GM19467 (cell line): ENCODE data around the gene SMIM41.
A peak's percentile ranks its signal among the peaks of the same experiment; 100 is the strongest.

Experiments
- ATAC-seq: cut with Tn5 transposase; IDR thresholded peaks from one replicate; pipeline ENCODE4 v1.9.1; 2021; ENCODE audit warnings: mild to moderate bottlenecking, moderate library complexity; ENCODE audit not compliant: unreplicated experiment

The SMIM41 gene

DNA sequence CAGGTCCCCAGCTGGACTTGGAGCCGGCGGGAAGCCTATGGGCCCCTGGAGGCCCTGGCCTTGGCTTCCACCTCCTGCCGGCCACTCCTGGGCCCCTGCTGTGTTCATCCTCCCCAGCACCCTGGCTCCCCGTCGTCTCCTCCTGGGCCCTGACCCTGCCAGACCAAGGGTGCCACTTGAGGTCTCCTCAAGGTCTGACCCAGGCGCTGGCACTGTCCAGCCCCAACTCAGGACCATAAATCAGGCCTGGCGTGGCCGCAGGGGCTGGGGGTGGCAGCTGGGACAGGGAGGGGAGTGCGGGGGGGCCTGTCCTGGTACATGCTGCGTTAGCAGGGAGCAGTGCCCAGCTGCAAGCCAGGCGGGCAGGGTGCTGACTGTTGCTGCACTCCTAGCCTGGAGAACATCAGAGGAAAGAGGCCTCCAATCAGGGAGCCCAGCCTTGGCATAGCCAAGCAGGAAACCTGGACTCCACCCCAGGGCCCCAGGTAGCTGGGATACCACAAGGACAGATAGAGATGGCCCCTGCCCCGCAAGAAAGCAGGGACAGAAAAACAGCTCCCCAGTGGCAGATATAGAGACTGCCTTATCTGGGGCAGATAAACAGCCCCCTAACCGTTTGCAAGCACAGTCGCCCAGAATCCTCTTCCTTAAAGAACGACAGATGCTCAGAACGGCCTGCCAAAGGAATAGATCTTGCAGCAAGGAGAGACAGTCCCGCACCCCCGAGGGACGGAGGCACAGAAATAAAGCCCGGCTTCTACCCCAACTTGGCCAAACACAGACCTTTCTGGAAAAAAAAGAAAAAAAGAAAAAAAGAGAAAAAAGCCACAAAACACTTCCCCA lies 16.2 kb upstream of the SMIM41 start:
- no peak for ATAC-seq

DNA sequence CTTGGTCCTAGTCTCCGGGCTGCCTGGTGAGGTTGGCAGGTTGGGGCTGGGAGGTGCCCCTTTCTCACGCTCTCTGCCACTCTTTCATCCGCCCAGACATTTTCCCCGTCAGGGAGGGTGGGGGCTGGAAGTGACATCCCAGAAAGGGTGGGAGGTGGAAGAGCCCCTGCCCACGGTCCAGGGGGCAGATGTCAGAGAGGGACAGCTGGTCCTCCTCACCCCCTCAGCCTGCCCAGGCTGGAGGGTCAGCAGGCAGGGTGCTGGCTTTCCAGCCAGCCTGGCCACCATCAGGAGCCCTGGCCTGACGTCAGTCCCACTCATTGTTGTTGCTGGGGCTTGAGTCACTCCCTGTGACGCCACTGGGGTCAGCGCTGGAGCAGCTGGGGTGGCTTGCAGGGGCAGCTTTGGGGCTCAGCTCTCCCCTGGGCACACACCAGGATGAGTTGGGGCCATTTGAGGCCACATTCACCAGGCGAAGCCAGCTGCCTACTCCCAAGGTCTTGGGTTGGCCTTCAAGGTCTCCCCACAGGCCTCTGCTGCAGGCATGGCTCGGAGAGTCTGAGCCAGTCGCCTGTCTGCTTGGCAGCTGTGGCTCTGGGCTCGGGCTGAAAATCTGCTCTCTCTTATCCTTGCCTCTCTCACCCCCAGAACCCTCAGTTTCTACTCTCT lies 15.4 kb upstream of the SMIM41 start:
- no peak for ATAC-seq

DNA sequence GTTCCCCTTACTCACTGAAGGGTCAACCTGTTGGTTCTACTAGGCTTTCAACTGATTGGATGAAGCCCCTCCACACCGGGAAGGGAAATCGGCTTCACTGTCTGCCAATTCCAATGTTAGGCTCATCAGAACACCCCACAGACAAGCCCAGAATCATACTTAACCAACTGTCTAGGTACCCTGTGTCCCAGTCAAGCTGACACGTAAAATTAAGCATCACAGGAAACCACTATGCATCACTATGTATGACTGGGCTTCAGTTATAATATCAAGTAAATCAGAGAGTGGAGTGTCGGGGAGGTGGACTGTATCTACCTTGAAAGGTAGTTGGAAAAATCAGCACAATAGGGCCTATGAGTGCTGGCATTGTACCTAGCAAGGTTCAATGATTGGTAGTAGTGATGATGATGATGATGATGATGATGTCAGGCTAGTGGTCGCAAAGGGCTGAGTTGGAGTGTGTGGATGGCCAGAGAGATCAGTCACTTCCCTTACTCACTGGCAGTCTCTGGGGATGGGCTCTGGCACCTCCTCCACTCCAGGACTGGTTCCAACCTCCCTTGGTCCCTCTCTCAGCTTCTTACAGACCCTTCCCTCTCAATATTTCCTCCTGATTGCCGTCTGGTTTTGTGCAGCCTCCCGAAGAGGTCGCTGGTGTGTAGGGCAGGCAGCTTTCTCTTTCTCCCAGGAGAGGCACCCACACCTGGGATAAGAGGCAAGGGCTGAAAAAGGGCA lies 13.0 kb upstream of the SMIM41 start:
- no peak for ATAC-seq

DNA sequence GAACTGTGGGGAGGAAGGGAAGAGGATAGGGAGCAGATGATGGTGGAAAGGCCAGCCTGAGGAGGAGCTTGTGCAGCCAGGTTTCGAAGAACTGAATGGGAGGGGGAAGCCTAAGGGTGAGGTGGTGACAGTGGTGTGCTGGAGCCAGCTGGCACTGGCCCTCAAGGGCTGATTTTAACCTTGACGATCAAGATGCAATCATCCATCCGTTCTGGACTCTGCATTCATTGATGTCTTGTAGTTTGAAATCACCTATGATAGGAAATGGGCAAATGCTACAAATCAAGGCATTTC lies 12.5 kb upstream of the SMIM41 start:
- ATAC-seq = no peak

DNA sequence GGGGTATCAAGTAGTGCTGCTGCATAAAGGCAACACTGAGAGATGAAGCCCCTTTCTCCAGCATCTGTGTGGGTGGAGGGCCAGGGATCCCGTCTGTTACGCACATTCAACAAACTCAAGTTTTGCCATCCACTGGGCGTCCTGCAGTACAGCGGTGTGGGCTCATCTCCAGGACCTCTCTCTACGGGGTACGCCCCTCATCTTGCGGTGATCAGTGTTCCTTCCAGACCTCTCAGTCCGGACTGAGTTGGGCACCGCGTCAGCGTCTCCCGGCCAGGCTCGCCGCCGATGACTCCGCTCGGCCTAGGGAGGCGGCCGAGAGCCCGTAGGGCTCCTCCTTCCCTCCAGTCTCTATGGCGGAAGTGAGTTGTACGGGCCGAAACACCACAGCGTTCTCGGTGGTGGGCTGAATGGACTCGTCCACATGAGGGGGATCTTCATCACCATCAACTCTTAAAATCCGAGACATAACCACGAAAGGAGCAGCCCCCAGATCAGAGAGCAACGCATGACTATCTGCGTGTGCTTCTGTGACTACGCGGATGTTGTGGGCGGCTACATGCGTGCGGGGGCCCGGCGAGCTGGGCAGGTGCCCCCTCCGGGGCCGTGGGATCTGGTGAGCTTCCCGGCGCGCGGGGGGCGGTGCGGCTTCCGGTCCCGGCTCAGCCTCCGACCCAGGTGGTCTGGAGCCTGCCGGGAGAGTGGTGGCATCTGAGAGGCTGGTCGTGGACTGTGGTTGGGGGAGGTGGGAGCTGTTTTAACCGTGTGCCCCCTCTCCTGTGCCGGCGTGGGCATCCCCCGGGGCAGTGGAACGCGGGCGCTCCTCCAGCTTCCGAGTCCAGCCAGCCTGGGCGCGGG lies 9.9 kb upstream of the SMIM41 start, which contains the start of gene ATG101:
TSS of gene ATG101 (plus strand) at position 652 of the 858 bp plus-strand sequence. CDS start 3,673 bp downstream, outside the sequence.
- peak; percentile 94 for ATAC-seq

DNA sequence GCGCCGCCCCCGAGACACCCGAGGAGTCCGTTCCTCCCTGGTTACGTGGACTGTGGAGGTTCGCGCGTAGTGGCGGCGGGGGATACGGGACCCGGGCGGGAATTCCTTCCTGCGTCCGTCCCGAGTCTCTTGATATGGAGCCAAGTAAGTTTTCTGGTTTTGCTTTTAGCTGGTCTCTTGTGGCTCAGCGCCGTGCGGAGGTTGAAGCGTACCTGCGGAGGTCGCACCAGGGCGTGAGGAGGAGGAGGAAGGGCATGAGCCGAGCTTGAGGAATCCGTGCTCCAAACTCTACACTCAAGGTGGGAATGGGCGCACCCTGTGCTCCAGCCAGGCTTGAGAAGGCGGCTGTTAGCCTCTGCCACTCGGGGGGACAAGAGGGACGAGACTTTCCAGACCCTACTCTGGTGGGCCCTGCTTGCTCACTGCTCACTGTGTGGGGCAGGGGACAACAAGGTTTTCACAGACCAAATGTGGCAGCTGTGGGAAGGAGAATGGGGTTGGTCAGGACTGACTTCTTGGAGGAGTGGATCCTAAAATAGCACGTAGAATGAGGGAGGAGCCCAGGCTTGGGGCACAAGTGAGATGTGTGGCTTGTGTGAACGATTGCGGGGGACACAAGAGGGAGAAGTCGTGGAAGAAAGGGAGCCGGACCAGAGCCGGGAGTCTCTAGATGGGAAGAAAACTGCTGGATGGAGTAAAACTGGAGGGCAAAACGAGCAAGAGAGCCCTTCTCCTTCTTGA lies 9.1 kb upstream of the SMIM41 start:
- peak; percentile 3 for ATAC-seq

DNA sequence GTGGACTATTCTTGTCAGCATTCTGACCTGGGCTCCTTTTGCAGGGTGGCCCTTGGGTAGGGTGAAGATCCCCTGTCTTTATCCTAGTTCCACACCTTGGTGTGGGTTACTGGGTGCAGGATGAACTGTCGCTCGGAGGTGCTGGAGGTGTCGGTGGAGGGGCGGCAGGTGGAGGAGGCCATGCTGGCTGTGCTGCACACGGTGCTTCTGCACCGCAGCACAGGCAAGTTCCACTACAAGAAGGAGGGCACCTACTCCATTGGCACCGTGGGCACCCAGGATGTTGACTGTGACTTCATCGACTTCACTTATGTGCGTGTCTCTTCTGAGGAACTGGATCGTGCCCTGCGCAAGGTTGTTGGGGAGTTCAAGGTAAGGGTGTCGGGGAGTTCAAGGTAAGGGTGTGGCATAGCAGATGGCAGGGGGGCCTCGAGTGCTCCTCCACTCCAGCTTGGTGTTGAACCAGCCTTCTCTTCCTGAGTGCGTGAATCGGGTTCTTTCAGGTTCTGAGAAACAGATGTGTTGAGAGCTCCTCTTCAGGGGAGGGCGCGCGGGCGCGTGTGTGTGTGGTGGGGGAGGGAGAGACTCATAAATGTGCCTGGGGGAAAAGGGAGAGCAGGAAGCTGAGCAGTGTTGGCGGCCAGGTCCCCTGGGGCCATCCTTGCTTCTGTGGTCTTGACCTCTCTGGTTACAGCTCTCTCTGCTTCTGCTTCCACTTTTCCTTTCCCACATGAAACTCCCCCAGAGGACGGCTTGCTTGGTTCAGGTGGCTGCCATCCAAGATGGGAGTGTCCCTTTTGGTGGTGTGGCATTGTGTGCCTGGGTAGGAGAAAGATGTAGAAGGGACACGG lies 5.7 kb upstream of the SMIM41 start:
- ATAC-seq = no peak

DNA sequence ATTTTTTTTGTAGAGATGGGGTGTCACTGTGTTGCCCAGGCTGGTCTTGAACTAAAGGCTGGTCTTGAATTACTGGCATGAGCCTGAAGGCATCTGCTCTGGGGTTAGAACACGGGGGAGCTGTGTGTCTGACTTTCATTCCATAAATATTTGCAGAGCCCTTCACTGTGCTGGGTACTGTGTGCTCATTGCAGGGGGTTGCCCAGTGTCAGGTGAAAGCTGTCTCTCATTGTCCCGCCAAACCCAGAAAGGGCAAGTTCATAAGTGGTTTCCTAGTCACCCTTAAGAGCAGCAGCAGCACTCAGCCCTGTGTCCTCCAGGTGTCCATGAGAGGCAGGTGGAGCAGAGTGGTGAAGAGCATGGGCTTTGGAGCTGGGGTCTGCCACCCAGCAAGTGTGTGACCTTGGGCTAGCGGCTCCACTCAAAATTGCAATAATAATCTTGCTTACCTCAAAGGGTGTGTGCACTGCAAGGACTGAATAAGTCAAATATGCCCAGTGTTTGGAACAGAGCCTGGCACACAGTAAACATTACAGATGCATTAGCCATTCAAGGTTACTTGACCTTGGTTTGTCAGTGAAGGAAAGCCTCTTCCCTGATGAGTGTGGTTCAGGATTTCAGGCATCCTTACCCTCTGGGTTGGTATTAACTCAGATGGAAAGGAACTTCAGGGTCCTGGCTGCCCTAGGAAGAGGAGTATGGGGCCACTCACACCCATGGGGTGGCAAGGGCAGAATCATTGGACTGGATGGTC lies 4.4 kb upstream of the SMIM41 start:
- ATAC-seq = no peak

DNA sequence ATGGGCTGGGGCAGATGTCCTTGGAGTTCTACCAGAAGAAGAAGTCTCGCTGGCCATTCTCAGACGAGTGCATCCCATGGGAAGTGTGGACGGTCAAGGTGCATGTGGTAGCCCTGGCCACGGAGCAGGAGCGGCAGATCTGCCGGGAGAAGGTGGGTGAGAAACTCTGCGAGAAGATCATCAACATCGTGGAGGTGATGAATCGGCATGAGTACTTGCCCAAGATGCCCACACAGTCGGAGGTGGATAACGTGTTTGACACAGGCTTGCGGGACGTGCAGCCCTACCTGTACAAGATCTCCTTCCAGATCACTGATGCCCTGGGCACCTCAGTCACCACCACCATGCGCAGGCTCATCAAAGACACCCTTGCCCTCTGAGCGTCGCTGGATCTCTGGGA lies 2.7 kb upstream of the SMIM41 start:
- ATAC-seq = no peak

DNA sequence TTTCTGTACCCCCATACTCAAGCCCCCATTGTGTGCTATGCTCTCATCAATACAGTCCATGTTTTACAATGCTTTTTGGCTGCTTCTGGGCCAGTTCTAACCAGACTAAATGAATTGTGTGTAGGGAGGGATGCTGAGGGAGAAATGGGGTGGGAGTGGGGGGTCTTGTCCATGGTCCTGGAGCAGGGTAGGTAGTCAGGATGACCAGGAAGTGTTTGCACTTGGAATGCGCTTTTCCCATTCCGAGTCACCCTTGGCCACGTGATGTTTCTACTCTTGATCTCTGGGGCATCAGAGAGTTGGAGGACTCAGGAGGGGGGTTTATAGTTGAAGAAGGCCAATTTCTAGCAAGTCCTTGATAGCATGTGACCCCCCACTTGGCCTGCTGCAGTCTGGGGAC lies 1.2 kb upstream of the SMIM41 start:
- no peak for ATAC-seq

DNA sequence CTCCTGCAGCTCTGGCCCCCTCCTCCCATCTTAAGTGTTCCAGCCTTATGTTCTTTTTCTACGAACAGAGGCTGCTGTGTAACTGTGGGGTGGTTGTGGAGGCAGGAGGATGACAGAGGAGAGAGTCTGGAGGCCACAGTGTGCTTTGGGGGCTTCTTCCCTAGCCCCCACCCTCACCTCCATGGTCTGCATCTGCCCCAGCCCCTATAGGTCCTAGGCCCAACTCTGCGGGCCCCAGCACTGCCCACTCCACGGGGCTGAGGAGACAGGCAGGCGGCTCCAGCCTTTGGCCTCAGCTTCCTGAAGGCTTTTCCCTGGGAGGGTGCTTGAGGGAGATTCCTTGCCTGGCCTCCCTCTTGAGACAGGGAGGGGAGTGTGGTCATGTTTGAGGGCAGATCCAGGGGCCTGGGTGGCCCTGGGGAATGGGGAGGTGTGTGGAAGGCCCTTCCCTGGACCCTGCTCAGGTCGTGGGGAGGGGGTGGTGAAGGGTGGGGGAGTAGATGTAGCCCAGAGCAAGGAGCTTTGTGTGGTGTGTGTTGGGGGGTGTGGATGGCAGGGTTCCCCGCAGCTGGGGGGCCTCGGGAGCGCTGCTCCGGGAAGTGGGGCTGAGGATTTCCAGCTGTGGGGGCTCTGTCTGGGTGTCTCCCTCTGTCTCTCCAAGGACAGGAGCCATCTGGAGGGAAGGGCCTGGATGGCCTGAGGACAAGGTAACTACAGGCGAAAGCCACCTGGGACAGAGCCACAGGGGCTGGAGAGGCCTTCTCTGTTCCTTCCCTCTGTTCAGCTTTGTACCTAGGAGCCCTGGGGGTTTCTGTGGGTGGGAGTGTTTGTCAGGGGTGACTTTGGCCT lies 1.1 kb downstream of the SMIM41 start:
- no peak for ATAC-seq

DNA sequence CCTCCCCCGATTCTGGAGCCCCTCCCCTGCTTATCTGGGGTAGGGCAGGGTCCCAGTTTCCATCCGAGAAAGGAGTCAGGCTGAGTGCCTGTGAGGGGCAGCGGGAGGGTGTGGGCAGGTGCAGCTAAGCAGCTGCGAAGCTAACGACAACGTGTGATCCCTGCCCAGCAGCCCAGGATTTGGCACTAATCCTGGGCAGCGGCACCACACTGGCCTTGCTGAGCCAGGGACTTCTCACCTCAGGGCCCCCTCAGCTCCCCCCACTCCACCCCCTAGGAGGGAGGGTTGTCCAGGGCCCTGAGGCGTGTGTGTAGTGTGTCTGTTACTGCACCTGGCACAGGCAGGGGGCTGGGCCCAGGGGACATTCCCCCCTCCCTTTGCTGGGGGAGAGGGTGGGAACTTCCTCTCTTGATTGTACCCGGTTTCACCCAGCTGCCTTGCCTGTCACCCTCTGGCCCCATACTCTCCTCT lies 1.8 kb downstream of the SMIM41 start:
- ATAC-seq = no peak

DNA sequence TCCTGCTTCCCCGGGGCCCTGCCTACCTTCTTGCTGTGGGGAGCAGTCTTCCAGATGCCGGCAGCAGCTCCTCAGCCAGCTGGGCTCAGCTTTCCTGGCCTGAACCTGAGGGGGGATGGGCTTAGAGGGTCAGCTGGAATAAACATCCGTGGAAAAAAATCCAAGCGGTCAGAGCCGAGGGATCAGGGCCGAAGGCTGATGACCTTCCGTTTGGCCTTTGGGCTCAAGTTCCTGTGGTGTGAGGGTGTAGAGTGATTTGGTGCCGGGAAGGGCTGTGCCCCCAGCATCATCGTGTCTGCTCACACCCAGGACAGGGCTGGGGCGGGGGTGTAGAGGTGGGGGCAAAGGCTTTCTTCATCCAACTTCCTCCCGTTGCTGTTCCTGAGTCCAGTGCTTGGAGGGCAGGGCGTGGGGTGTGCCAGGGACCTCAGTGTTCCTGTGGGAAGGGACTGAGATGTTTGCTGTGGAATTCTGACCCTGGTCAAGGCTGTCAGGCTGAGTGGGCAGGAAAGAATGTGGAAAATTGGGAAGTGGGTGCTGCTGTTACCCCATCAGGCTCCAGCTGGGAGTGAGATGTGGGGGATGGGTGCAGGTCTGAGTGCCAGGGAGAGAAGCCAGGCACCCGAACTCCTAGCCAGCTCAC lies 2.6 kb downstream of the SMIM41 start:
- ATAC-seq = no peak

DNA sequence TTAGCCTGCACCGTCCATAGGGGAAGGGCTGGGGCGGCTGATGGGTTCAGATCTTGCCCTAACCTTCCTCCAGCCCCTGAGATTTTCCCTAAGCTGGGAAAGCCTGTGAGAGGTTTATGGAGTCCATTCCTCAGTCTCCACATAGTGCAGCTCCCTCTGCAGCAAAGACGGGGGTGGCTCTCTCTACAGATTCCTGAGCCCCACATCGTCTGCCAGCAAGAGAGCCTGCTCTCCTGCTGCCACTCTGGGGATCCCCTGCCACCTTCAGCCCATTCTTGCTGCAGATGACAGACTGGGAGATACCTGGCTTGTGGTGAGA lies 3.1 kb downstream of the SMIM41 start:
- ATAC-seq = no peak

DNA sequence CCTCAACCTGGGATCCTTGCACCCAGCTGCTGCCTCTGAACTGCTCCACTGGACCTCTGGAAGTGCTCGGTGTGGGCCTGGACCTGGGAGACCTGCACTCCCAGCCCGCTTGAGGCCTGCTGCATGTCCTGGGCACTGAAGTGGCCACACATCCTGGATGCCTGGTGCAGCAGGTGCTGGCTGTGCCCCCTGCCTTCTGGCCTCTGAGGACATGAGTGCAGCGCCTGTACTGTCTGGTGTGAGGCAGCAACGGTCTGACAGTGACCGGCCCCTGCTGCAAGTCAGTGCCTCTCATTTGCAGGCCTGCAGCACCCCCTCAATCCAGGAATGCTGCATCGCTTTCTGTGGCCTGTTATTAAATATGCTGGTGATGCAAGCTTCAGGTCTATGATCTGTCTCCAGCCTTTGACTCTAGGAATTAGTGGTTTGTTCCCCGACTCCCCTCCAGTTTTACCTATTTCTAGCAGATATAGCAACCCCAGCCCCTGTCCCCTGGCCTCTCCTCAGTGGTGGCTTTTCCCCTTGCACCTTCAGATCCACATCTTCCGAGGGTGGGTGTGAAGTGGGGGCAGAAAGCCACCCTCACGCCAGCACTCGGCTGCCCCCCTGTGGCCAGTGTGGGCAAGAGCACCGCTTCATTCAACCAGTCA lies 3.6 kb downstream of the SMIM41 start:
- no peak for ATAC-seq

DNA sequence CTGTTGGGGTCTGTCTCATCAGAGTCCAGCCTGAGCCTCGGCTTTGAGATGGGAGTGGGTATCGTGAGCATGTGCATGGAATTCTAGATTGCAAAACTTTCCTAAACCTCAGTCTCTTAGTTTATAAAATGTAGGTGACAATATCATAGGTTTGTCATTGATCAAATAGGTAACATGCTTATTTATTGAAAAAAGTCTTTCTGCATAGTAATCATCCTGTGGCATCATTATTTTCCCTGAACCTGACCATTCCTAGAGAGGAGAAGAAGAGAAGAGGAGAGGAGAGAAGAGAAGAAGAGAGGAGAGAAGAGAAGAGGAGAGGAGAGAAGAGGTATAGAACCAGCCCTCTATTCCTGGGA lies 4.1 kb downstream of the SMIM41 start:
- no peak for ATAC-seq
